ENCODE results near the gene NFIA.
"Not testable (repeated sequence)": the region's sequence is repeated elsewhere in the genome, so short reads cannot be mapped to it uniquely, and the experiment has no call there.

NFIA gene

GRCh38 chr1:61277121-61277690 lies 194.8 kb downstream of the NFIA start:
- Histone ChIP-seq H3K27me3 (ENCODE audit: control insufficient read depth in 3 of 3, insufficient read depth in 3 of 3, low read depth in 1 of 3, low read length in 3 of 3) (no peaks in the 10 kb centered on the region), H2BK120ac (ENCODE audit: low read depth, low read length) (no peak overlapping the region), H3K36me3 (replicated peaks in 1 of 2; ENCODE audit: control insufficient read depth in 2 of 2, insufficient read depth in 2 of 2, low read length in 2 of 2) (no peaks in the 10 kb centered on the region), H3K14ac (ENCODE audit: low read length) (no peak overlapping the region), H2BK15ac (ENCODE audit: low read length) (no peak overlapping the region), H2AFZ (ENCODE audit: low read length) (no peak overlapping the region), H4K91ac (ENCODE audit: low read depth, low read length, poor library complexity) (no peak overlapping the region), H3K4me1 (ENCODE audit: control insufficient read depth in 2 of 2, insufficient read depth in 1 of 2, low read depth in 1 of 2, low read length in 2 of 2) (peaks cover 0 to 1% of the 10 kb centered on the region in 2 donors), H3K79me1 (ENCODE audit: low read depth, low read length) (no peaks in the 10 kb centered on the region), H3K23ac (ENCODE audit: low read depth, low read length, poor library complexity) (no peak overlapping the region), H3K9me3 (replicated peaks in 1 of 2; ENCODE audit: control insufficient read depth in 2 of 2, insufficient read depth in 1 of 2, low read depth in 1 of 2, low read length in 2 of 2) (no peaks in the 10 kb centered on the region), H3K4ac (ENCODE audit: low read length) (no peak overlapping the region), H2BK5ac (ENCODE audit: low read length) (no peak overlapping the region), H4K8ac (ENCODE audit: low read depth, low read length) (no peak overlapping the region), H3K4me2 (ENCODE audit: insufficient read depth, low read length, poor library complexity, severe bottlenecking) (no peak overlapping the region), H3K4me3 (ENCODE audit: low read length in 2 of 2) (no peak overlapping the region), H3K18ac (ENCODE audit: low read length) (no peak overlapping the region), H2AK5ac (ENCODE audit: low read depth, low read length) (no peak overlapping the region), H3K27ac (replicated peaks; ENCODE audit: low read length) (no peak overlapping the region), H3K9ac (ENCODE audit: low read depth, low read length, poor library complexity) (no peak overlapping the region), H2BK12ac (ENCODE audit: low read length) (no peak overlapping the region)
- no peak for DNase-seq (ENCODE audit: low spot score)
- WGBS, 2 donors (ENCODE audit: extremely low coverage in 2 of 2, insufficient read length in 2 of 2, insufficient replicate concordance in 1 of 2), result no CpG with 5 or more reads among the region's 7 CpGs

DNA sequence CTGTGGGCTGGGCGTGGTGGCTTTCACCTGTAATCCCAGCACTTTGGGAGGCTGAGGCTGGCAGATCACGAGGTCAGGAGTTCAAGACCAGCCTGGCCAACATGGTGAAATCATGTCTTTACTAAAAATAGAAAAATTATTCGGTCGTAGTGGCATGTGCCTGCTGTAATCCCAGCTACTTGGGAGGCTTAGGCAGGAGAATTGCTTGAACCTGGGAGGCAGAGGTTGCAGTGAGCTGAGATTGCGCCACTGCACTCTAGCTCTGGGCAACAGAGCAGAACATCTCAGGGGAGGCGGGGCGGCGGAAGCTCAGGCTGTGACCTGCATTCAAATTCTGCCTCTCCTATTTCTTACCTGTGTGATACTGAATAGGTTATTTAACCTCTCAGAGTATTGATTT lies 196.1 kb downstream of the NFIA start:
- not testable (repeated sequence) for H2BK12ac ChIP-seq (ENCODE audit: low read length); H3K4ac ChIP-seq (ENCODE audit: low read length); H3K23ac ChIP-seq (ENCODE audit: low read depth, low read length, poor library complexity); H2AK5ac ChIP-seq (ENCODE audit: low read depth, low read length); H2BK5ac ChIP-seq (ENCODE audit: low read length); H3K9ac ChIP-seq (ENCODE audit: low read depth, low read length, poor library complexity); H3K27ac ChIP-seq (replicated peaks; ENCODE audit: low read length); H2AFZ ChIP-seq (ENCODE audit: low read length); H3K4me1 ChIP-seq (ENCODE audit: control insufficient read depth in 2 of 2, insufficient read depth in 1 of 2, low read depth in 1 of 2, low read length in 2 of 2); H2BK120ac ChIP-seq (ENCODE audit: low read depth, low read length); H3K4me3 ChIP-seq (ENCODE audit: low read length in 2 of 2); DNase-seq (ENCODE audit: low spot score); H3K18ac ChIP-seq (ENCODE audit: low read length); H3K4me2 ChIP-seq (ENCODE audit: insufficient read depth, low read length, poor library complexity, severe bottlenecking); H3K27me3 ChIP-seq (ENCODE audit: control insufficient read depth in 3 of 3, insufficient read depth in 3 of 3, low read depth in 1 of 3, low read length in 3 of 3); H4K8ac ChIP-seq (ENCODE audit: low read depth, low read length); H3K79me1 ChIP-seq (ENCODE audit: low read depth, low read length); H3K9me3 ChIP-seq (replicated peaks in 1 of 2; ENCODE audit: control insufficient read depth in 2 of 2, insufficient read depth in 1 of 2, low read depth in 1 of 2, low read length in 2 of 2); H4K91ac ChIP-seq (ENCODE audit: low read depth, low read length, poor library complexity); H3K36me3 ChIP-seq (replicated peaks in 1 of 2; ENCODE audit: control insufficient read depth in 2 of 2, insufficient read depth in 2 of 2, low read length in 2 of 2); H3K14ac ChIP-seq (ENCODE audit: low read length)
- WGBS, 2 donors (ENCODE audit: extremely low coverage in 2 of 2, insufficient read length in 2 of 2, insufficient replicate concordance in 1 of 2), result no CpG with 5 or more reads among the region's 8 CpGs
- H2BK15ac ChIP-seq (ENCODE audit: low read length), result peak overlapping the region; percentile 17

GRCh38 chr1:61278966-61279365 lies 196.6 kb downstream of the NFIA start:
- Histone ChIP-seq H3K27me3 (ENCODE audit: control insufficient read depth in 3 of 3, insufficient read depth in 3 of 3, low read depth in 1 of 3, low read length in 3 of 3) (no peaks in the 10 kb centered on the region), H4K8ac (ENCODE audit: low read depth, low read length) (no peak overlapping the region), H3K4me1 (ENCODE audit: control insufficient read depth in 2 of 2, insufficient read depth in 1 of 2, low read depth in 1 of 2, low read length in 2 of 2) (peaks cover 0 to 3% of the 10 kb centered on the region in 2 donors), H3K9me3 (replicated peaks in 1 of 2; ENCODE audit: control insufficient read depth in 2 of 2, insufficient read depth in 1 of 2, low read depth in 1 of 2, low read length in 2 of 2) (no peaks in the 10 kb centered on the region), H4K91ac (ENCODE audit: low read depth, low read length, poor library complexity) (no peak overlapping the region), H3K27ac (replicated peaks; ENCODE audit: low read length) (no peak overlapping the region), H3K23ac (ENCODE audit: low read depth, low read length, poor library complexity) (no peak overlapping the region), H3K4ac (ENCODE audit: low read length) (no peak overlapping the region), H3K14ac (ENCODE audit: low read length) (no peak overlapping the region), H3K4me2 (ENCODE audit: insufficient read depth, low read length, poor library complexity, severe bottlenecking) (no peak overlapping the region), H3K18ac (ENCODE audit: low read length) (no peak overlapping the region), H2AK5ac (ENCODE audit: low read depth, low read length) (no peak overlapping the region), H2BK5ac (ENCODE audit: low read length) (no peak overlapping the region), H2BK120ac (ENCODE audit: low read depth, low read length) (no peak overlapping the region), H2AFZ (ENCODE audit: low read length) (no peak overlapping the region), H3K36me3 (replicated peaks in 1 of 2; ENCODE audit: control insufficient read depth in 2 of 2, insufficient read depth in 2 of 2, low read length in 2 of 2) (no peaks in the 10 kb centered on the region), H3K4me3 (ENCODE audit: low read length in 2 of 2) (no peak overlapping the region), H3K79me1 (ENCODE audit: low read depth, low read length) (no peaks in the 10 kb centered on the region), H3K9ac (ENCODE audit: low read depth, low read length, poor library complexity) (no peak overlapping the region), H2BK15ac (ENCODE audit: low read length) (no peak overlapping the region), H2BK12ac (ENCODE audit: low read length) (no peak overlapping the region)
- no peak for DNase-seq (ENCODE audit: low spot score)
- WGBS, 2 donors (ENCODE audit: extremely low coverage in 2 of 2, insufficient read length in 2 of 2, insufficient replicate concordance in 1 of 2), result no CpG with 5 or more reads among the region's 1 CpG

GRCh38 chr1:61279570-61279969 lies 197.2 kb downstream of the NFIA start:
- Histone ChIP-seq H3K27ac (replicated peaks; ENCODE audit: low read length) (no peak overlapping the region), H4K91ac (ENCODE audit: low read depth, low read length, poor library complexity) (no peak overlapping the region), H3K23ac (ENCODE audit: low read depth, low read length, poor library complexity) (no peak overlapping the region), H3K14ac (ENCODE audit: low read length) (no peak overlapping the region), H3K79me1 (ENCODE audit: low read depth, low read length) (no peaks in the 10 kb centered on the region), H3K9ac (ENCODE audit: low read depth, low read length, poor library complexity) (no peak overlapping the region), H3K18ac (ENCODE audit: low read length) (no peak overlapping the region), H3K36me3 (replicated peaks in 1 of 2; ENCODE audit: control insufficient read depth in 2 of 2, insufficient read depth in 2 of 2, low read length in 2 of 2) (no peaks in the 10 kb centered on the region), H2BK5ac (ENCODE audit: low read length) (no peak overlapping the region), H3K4me3 (ENCODE audit: low read length in 2 of 2) (no peak overlapping the region), H3K4ac (ENCODE audit: low read length) (no peak overlapping the region), H2BK15ac (ENCODE audit: low read length) (no peak overlapping the region), H3K27me3 (ENCODE audit: control insufficient read depth in 3 of 3, insufficient read depth in 3 of 3, low read depth in 1 of 3, low read length in 3 of 3) (no peaks in the 10 kb centered on the region), H4K8ac (ENCODE audit: low read depth, low read length) (no peak overlapping the region), H3K4me1 (ENCODE audit: control insufficient read depth in 2 of 2, insufficient read depth in 1 of 2, low read depth in 1 of 2, low read length in 2 of 2) (peaks cover 0 to 5% of the 10 kb centered on the region in 2 donors), H2AFZ (ENCODE audit: low read length) (no peak overlapping the region), H3K9me3 (replicated peaks in 1 of 2; ENCODE audit: control insufficient read depth in 2 of 2, insufficient read depth in 1 of 2, low read depth in 1 of 2, low read length in 2 of 2) (no peaks in the 10 kb centered on the region), H2BK120ac (ENCODE audit: low read depth, low read length) (no peak overlapping the region), H2AK5ac (ENCODE audit: low read depth, low read length) (no peak overlapping the region), H3K4me2 (ENCODE audit: insufficient read depth, low read length, poor library complexity, severe bottlenecking) (no peak overlapping the region), H2BK12ac (ENCODE audit: low read length) (no peak overlapping the region)
- no peak for DNase-seq (ENCODE audit: low spot score)
- no CpG with 5 or more reads among the region's 4 CpGs for WGBS, 2 donors (ENCODE audit: extremely low coverage in 2 of 2, insufficient read length in 2 of 2, insufficient replicate concordance in 1 of 2)
